ENCODE measurements around the gene KIAA1217.

Gene KIAA1217

DNA sequence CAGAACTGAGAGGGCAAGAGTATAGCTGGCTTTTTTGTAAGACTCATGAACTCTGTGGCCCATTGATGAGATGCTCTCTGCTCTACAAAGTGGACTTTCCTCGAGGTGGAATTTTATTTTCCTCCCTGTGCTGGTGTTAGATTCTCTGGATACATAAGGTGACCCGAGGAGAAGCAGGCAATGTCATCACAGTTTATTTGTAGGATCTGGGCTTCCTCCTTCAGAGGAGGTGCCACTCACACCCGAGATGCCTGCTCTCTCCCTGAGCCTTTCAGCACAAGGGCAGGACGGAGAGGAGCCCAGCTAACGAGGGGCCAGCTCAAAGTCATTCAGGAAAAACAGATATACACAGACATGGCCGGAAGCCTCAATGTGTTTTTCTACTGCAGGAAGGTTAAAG is 103.0 kb downstream of the KIAA1217 start:
- DNase-seq (ENCODE audit: low spot score), result no peak
- TF ChIP-seq, protein P1, sequence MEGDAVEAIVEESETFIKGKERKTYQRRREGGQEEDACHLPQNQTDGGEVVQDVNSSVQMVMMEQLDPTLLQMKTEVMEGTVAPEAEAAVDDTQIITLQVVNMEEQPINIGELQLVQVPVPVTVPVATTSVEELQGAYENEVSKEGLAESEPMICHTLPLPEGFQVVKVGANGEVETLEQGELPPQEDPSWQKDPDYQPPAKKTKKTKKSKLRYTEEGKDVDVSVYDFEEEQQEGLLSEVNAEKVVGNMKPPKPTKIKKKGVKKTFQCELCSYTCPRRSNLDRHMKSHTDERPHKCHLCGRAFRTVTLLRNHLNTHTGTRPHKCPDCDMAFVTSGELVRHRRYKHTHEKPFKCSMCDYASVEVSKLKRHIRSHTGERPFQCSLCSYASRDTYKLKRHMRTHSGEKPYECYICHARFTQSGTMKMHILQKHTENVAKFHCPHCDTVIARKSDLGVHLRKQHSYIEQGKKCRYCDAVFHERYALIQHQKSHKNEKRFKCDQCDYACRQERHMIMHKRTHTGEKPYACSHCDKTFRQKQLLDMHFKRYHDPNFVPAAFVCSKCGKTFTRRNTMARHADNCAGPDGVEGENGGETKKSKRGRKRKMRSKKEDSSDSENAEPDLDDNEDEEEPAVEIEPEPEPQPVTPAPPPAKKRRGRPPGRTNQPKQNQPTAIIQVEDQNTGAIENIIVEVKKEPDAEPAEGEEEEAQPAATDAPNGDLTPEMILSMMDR (IDR thresholded peaks at IDR 0.05), result no peak
- Histone ChIP-seq H3K27ac (no peak overlapping the region), H3K4me3 (no peak overlapping the region)

DNA sequence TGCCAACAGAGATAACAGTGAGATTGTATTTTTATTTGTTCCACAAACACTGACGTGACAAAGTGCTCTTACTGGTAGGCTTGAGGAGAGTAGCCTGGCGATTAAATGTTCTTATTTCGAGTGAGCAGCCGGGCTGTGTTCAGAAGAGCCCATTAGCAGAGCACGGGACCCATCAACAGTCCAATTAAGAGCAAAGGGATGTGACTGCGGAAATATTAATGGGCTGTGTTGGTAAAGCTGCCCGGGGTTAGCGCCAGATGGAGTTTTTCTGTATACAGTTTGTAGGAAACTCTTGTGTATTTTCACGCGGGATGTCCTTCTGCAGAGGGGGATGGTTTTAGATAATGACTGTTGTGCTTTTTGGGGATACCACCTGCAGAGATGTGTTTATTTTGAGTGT is 104.3 kb downstream of the KIAA1217 start:
- DNase-seq (ENCODE audit: low spot score), result no peak
- TF ChIP-seq, protein P1 (IDR thresholded peaks at IDR 0.05), result no peak
- H3K4me3 ChIP-seq, result no peak overlapping the region
- H3K27ac ChIP-seq, result no peak overlapping the region

DNA sequence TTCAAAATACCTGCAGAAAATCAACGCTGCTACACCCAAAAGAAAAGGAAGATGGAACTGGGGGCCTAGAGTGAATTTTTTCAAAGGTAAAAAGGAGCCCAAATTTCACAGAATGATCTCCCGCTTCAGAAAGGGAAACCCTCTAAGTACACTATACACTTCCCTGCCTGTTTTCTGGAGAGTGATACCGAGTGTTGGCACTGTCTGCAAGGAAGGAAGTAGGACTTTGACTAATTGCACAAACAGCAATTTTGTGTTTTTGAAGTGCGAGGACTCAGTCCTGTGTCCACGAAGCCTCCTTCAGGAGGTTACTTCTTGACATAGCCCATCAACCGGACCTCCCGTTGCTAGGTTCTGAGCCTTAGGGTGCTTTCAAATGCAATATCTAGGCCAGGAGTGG is 106.3 kb downstream of the KIAA1217 start:
- no peak for DNase-seq (ENCODE audit: low spot score)
- TF ChIP-seq, protein P1 (IDR thresholded peaks at IDR 0.05), result no peak
- Histone ChIP-seq H3K4me3 (no peak overlapping the region), H3K27ac (no peak overlapping the region)

DNA sequence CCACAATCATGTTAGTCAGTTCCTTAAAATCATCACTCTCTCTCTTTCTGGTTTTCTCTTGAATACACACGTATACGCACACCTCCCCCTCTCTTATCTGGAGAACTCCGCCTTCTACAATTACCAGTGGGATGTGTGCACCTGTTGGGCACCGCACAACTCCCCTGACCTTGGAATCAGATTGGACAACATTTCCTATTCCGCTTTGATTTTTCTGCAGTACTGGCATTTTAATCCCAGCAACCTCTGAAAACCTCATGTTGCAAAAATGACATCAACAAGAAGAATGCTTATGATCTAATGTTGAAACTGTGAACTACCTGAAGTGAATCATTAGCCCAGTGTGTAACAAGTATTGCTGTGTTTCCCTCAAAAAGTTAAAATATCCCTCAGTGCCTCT is 109.6 kb downstream of the KIAA1217 start:
- TF ChIP-seq, protein P1 (IDR thresholded peaks at IDR 0.05), result no peak
- DNase-seq (ENCODE audit: low spot score), result no peak
- H3K4me3 ChIP-seq, result no peak overlapping the region
- H3K27ac ChIP-seq, result no peak overlapping the region

DNA sequence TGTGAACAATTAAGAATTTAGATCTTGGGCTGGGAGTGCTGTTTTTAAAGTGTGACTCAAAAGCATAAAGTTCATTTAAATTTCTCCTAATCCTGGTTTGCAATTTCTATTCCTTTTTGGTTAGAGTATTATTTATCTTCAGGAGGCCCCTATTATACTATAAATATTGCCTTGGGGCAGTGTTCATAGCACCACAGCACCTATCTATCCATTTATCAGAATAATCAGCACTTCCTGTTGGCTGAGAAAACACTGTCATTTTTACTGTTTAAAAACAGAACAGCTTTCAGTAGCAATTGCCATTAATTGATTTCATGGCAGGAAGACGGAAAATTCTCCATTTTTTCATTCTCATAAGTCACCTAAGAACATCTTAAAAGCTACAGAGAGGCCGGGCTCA is 111.4 kb downstream of the KIAA1217 start:
- H3K27ac ChIP-seq, result no peak overlapping the region
- TF ChIP-seq, protein P1 (IDR thresholded peaks at IDR 0.05), result no peak
- DNase-seq (ENCODE audit: low spot score), result no peak
- no peak overlapping the region for H3K4me3 ChIP-seq

DNA sequence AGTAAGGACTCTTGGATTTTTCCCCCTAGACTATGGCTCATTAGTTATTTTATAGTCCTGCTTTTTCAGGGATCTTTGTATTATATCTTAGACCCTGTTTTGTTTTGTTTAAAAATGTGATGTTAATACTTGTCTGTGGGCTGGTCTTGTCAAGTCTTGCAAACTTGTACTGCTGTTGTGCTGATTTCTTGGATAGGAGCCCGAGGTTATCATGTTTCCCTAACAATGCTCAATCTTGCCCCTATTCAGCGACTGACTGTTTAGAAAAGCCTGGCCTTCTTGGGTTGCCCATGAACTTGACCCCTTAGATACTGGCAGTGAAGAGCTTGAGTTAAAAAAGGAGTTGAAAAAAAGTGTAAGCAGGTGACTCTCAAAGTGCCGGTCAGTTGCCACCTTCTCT is 115.7 kb downstream of the KIAA1217 start:
- Histone ChIP-seq H3K27ac (peak overlapping the region in 1 of 2 donors; percentile 10), H3K4me3 (no peak overlapping the region)
- no peak for DNase-seq (ENCODE audit: low spot score)
- TF ChIP-seq, protein P1 (IDR thresholded peaks at IDR 0.05), result no peak

DNA sequence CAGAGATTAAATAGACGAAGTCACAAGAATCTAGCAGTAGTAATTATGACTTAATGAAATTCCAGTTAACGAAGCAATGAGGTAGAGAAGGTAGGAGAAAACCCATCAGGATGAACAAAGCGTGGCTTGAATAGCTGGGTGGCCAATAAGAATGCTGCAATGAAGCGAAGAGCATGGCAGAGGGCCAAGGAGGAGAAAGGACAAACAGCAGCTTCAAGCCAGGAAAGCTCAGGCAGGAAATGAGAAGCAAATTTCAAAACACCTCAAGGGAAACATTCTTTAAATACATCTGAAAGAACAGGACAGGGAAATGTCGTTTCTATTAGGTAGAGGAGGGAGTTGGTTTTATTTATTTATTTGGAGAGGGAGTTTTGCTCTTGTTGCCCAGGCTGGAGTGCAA is 122.5 kb downstream of the KIAA1217 start:
- no peak for DNase-seq (ENCODE audit: low spot score)
- peak overlapping the region in 1 of 2 donors; percentile 78 for H3K27ac ChIP-seq
- TF ChIP-seq, protein P1 (IDR thresholded peaks at IDR 0.05), result no peak
- H3K4me3 ChIP-seq, result no peak overlapping the region
